ENCODE results near the gene HOXB4. TPM values are rescaled to one million over a fixed set of nuclear protein-coding genes. Genes with fewer than 3 reads are reported as not detected.

HOXB4 gene
- total RNA-seq, 4 donors from 2014 or later = 3.5 to 8.3 (median 5.0) TPM

DNA sequence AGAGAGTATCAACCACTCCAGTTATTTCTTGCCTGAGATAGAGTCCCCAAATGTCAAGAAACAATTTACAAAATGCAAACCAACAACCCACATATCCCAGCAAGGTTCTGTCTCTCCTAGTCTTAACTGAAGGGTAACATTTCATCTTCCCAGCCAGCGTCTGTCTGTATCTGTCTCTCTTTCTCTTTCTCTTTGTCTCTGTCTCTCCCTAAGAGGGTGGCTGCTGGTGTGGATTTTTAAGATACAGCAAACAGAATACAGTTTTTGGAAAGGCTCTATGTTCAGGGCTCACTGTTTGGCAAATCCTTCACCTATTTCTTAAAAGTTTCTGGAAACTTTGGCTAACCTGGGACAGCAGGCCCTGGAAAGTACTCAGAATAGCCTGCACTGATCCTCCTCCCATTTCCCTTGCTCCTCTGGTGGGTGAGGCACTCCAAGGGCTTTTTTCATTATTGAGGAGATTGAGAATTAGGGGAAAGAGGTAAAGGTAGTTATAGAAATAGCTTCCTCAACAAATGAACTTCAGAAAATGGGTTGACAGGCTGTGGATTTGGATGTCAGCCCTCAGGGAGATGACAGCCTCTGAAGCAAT lies 6.2 kb downstream of the HOXB4 start:
- Histone ChIP-seq H3K36me3 (no peaks in the 10 kb centered on the region), H3K4me3 (peak overlapping the region; percentile 41 to 90 (median 77)), H3K9me3 (no peaks in the 10 kb centered on the region), H3K27me3 (no peaks in the 10 kb centered on the region), H3K4me1 (peaks cover 44 to 100% (median 98%) of the 10 kb centered on the region in 4 donors), H3K27ac (replicated peaks in 1 of 4) (peak overlapping the region; percentile 91 to 97 (median 96))
- WGBS = 31% methylated on average over 1 of the region's 1 CpG
- DNase-seq (ENCODE audit: extremely low spot score) = no peak
- TF ChIP-seq, protein P1, sequence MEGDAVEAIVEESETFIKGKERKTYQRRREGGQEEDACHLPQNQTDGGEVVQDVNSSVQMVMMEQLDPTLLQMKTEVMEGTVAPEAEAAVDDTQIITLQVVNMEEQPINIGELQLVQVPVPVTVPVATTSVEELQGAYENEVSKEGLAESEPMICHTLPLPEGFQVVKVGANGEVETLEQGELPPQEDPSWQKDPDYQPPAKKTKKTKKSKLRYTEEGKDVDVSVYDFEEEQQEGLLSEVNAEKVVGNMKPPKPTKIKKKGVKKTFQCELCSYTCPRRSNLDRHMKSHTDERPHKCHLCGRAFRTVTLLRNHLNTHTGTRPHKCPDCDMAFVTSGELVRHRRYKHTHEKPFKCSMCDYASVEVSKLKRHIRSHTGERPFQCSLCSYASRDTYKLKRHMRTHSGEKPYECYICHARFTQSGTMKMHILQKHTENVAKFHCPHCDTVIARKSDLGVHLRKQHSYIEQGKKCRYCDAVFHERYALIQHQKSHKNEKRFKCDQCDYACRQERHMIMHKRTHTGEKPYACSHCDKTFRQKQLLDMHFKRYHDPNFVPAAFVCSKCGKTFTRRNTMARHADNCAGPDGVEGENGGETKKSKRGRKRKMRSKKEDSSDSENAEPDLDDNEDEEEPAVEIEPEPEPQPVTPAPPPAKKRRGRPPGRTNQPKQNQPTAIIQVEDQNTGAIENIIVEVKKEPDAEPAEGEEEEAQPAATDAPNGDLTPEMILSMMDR (IDR thresholded peaks at IDR 0.05) = no peak
- TF ChIP-seq EP300 (IDR thresholded peaks at IDR 0.05) = no peak
- no peak for TF ChIP-seq POLR2A (IDR thresholded peaks at IDR 0.05; ENCODE audit: low read depth)
- TF ChIP-seq POLR2AphosphoS5 (IDR thresholded peaks at IDR 0.05) = peak in 1 of 2 donors; percentile 10
- intact Hi-C loops (cut with DNase I) = no loop called here

DNA sequence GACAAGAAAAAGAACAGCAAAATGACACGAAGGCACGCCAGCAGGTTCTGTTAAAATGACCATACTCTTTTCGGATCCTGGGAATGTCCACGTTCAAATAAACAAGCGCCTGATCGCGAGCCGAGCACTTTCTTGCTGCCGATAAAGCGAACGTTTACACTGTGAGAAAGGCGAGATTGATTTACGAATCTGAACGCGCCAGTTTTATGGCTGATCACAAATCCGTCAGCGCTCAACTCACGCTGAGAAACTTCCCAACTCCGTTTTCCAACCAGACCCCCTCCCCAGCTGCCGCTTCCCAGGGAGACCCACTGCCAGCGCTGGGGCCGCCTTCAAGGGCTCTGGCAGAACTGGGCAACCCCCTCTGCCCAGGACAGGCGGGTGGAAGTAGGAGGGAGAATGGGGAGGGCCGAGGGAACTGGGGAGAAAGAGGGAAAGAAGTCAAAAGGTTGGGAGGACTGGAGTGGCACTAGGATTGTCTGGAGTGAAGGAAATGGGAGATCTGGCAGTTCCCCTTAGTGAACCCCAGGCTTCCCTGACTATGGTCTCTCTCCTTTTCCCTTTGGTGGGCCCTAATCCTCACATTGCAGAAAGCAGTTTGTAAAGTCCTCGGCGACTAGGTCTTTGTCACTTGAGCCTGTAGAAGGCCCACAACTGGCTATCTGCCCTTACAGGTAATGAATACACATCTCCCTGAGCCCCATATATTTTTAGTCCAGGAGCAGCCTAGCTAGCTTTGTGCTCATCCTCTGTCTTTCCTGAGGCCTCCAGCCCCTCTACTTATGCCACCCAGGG lies 6.9 kb downstream of the HOXB4 start:
- H3K4me3 ChIP-seq = peak overlapping the region; percentile 41 to 90 (median 77)
- 26% methylated on average over 26 of the region's 26 CpGs for WGBS
- H3K4me1 ChIP-seq = peaks cover 51 to 100% (median 98%) of the 10 kb centered on the region in 4 donors
- H3K36me3 ChIP-seq = no peaks in the 10 kb centered on the region
- TF ChIP-seq EP300 (IDR thresholded peaks at IDR 0.05) = no peak
- no peak for TF ChIP-seq POLR2A (IDR thresholded peaks at IDR 0.05; ENCODE audit: low read depth)
- TF ChIP-seq, protein P1 (IDR thresholded peaks at IDR 0.05) = no peak
- TF ChIP-seq POLR2AphosphoS5 (IDR thresholded peaks at IDR 0.05) = peak; percentile 20 to 42
- no peaks in the 10 kb centered on the region for H3K27me3 ChIP-seq
- peak overlapping the region; percentile 91 to 97 (median 96) for H3K27ac ChIP-seq (replicated peaks in 1 of 4)
- no peaks in the 10 kb centered on the region for H3K9me3 ChIP-seq
- intact Hi-C loops (cut with DNase I) = no loop called here
- DNase-seq (ENCODE audit: extremely low spot score) = no peak

DNA sequence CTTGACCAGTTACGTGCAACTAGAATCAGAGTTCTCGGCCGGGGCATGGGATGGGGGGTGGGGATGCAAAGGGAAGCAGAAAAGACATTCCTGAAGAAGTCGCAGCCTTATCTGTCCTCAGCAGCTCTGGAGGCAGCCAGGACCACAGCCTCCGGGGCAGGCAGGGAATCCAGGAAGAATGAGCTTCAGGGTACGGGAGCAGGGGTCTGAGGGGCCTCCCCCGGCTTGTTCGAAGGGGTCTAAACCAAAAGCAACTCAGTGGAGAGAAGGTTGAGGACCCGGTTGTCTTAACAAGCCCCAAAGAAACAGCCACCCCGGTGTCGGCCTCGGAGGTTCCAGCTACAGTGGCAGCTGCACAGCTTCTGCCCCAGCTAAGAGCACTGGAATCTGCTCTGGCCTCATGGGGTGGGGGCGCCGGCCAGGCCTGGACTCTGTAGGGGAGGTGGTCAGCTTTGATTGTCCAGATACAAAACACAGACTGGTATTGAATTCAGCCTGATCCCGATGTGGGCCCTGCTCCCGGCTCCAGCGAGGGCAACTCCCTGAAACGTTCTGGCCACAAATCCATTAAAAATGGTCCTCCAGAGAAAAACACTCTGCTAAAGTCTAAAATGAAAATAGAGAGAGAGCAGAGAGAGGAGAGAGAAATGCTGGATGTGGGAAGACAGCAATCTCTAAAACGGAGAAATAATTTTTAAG lies 7.7 kb downstream of the HOXB4 start:
- H3K4me1 ChIP-seq = peaks cover 51 to 100% (median 98%) of the 10 kb centered on the region in 4 donors
- no peaks in the 10 kb centered on the region for H3K27me3 ChIP-seq
- H3K4me3 ChIP-seq = peak overlapping the region; percentile 41 to 90 (median 77)
- H3K36me3 ChIP-seq = no peaks in the 10 kb centered on the region
- TF ChIP-seq EP300 (IDR thresholded peaks at IDR 0.05) (no peak), POLR2AphosphoS5 (IDR thresholded peaks at IDR 0.05) (peak; percentile 11 to 49)
- WGBS = 23% methylated on average over 11 of the region's 19 CpGs
- no peak for DNase-seq (ENCODE audit: extremely low spot score)
- peak overlapping the region; percentile 91 to 97 (median 96) for H3K27ac ChIP-seq (replicated peaks in 1 of 4)
- intact Hi-C loops (cut with DNase I) = no loop called here
- H3K9me3 ChIP-seq = no peaks in the 10 kb centered on the region

DNA sequence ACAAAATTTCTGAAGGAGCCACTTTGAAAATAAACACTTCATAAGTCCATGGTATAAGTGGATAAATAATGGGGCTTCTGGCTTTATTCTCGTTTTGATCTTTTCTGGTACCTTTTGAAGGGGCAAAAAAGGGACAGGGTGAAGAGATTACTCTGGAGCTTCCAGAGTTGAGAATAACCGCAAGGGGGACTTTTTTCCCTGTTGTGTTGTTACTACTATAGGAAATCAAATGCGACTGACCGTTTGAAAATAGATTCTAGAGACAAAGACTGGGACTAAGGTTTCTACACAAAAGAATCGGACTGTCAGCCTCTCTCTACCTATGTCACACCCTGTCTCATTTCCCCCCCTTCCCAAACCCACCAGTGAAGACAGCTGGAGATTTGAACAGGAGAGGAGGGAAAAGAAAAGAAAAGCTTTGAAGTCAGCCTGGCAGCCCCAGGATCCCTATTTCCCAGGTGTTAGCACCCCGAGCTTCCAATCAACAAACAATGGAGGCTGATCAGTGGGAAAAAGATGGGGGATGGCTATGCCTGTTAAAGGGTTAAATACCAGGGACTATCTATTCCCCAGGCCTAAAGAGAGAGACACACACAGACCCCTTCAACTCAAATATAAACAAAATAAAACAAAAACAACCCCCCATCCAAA lies 8.4 kb downstream of the HOXB4 start:
- intact Hi-C loops (cut with DNase I) = no loop called here
- no peak for DNase-seq (ENCODE audit: extremely low spot score)
- TF ChIP-seq EP300 (IDR thresholded peaks at IDR 0.05) (no peak), POLR2A (IDR thresholded peaks at IDR 0.05; ENCODE audit: low read depth) (no peak), POLR2AphosphoS5 (IDR thresholded peaks at IDR 0.05) (no peak)
- TF ChIP-seq, protein P1 (IDR thresholded peaks at IDR 0.05) = peak in 2 of 3 experiments; percentile 21 to 33
- Histone ChIP-seq H3K4me1 (peaks cover 55 to 100% (median 98%) of the 10 kb centered on the region in 4 donors), H3K4me3 (peak overlapping the region; percentile 41 to 90 (median 77)), H3K27me3 (no peaks in the 10 kb centered on the region), H3K27ac (replicated peaks in 1 of 4) (peak overlapping the region; percentile 91 to 97 (median 96)), H3K36me3 (no peaks in the 10 kb centered on the region), H3K9me3 (no peaks in the 10 kb centered on the region)
- WGBS = 29% methylated on average over 6 of the region's 6 CpGs

Data from esophagus muscularis mucosa (tissue), 4 donors.